Measurements from ENCODE around the gene ATP11A.

DNA sequence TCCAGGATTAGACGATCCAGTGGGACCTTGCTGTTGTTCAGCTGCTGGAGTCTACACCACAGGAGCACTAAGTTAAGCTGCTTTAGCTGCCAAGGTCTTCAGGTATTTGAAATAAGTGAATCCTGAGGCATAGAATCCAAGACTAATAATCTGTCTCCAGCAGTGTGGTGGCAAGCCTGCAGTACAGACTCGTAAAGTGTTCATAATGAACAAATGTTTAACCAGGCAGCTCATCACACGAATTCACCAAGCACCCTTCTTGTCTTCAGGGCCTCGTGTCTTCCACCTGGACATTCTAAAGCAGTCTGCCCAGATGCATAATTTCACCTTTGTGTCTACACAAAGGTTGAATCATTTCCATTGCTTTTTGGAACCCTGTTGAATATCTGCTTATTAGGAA is 5.3 kb downstream of the ATP11A start:
- TF ChIP-seq, protein P1, sequence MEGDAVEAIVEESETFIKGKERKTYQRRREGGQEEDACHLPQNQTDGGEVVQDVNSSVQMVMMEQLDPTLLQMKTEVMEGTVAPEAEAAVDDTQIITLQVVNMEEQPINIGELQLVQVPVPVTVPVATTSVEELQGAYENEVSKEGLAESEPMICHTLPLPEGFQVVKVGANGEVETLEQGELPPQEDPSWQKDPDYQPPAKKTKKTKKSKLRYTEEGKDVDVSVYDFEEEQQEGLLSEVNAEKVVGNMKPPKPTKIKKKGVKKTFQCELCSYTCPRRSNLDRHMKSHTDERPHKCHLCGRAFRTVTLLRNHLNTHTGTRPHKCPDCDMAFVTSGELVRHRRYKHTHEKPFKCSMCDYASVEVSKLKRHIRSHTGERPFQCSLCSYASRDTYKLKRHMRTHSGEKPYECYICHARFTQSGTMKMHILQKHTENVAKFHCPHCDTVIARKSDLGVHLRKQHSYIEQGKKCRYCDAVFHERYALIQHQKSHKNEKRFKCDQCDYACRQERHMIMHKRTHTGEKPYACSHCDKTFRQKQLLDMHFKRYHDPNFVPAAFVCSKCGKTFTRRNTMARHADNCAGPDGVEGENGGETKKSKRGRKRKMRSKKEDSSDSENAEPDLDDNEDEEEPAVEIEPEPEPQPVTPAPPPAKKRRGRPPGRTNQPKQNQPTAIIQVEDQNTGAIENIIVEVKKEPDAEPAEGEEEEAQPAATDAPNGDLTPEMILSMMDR (IDR thresholded peaks at IDR 0.05 in 8 of 11, conservative IDR thresholded peaks at IDR 0.05 in 3 of 11), result no peak
- no peak for TF ChIP-seq POLR2AphosphoS5 (IDR thresholded peaks at IDR 0.05)
- TF ChIP-seq POLR2A (IDR thresholded peaks at IDR 0.05), result no peak
